Kidney (tissue), 14 donors: ENCODE measurements around the gene SQSTM1. TPM values are rescaled to one million over a fixed set of nuclear protein-coding genes. Genes with fewer than 3 reads are reported as not detected.
A peak's percentile ranks its signal among the peaks of the same experiment; 100 is the strongest.

Experiments
- DNase-seq, 5 donors: peaks; one replicate each; pipeline ENCODE4 v3.0.0-alpha.2; 2013 to 2020
- FAIRE-seq: peaks from 2 replicates; lab custom pipeline; 2012; peaks lifted over from hg19 to GRCh38; lab: Jason Lieb, UNC
- H3K27ac ChIP-seq, 2 donors: one replicate each; pipeline ENCODE4 v1.7.0; 2013; ENCODE audit warnings: low read depth in 2 of 2, low read length in 2 of 2, inconsistent platforms in 1 of 2
- H3K27me3 ChIP-seq: one replicate; pipeline ENCODE4 v1.7.1; 2013; ENCODE audit warnings: low read length, inconsistent platforms; ENCODE audit not compliant: control insufficient read depth, insufficient read depth
- H3K36me3 ChIP-seq, 3 donors: one replicate each; pipeline versions ENCODE4 v1.7.0 to v1.7.1; 2013; ENCODE audit warnings: low read length in 3 of 3, control low read depth in 1 of 3, inconsistent platforms in 1 of 3; ENCODE audit not compliant: insufficient read depth in 3 of 3, control insufficient read depth in 2 of 3
- H3K4me1 ChIP-seq, 3 donors: one replicate each; pipeline versions ENCODE4 v1.7.0 to v1.7.1; 2013; ENCODE audit warnings: low read length in 3 of 3, inconsistent platforms in 1 of 3, low read depth in 1 of 3; ENCODE audit not compliant: control insufficient read depth in 2 of 3, insufficient read depth in 2 of 3
- H3K4me3 ChIP-seq, 3 donors: one replicate each; pipeline versions ENCODE4 v1.7.0 to v1.8.1; 2013; ENCODE audit warnings: low read length in 3 of 3, control low read depth in 1 of 3, inconsistent platforms in 1 of 3
- H3K9ac ChIP-seq, 3 donors: one replicate each; pipeline versions ENCODE4 v1.7.0 to v1.7.1; 2013; ENCODE audit warnings: low read length in 3 of 3, control low read depth in 1 of 3, inconsistent platforms in 1 of 3
- H3K9me3 ChIP-seq, 3 donors: one replicate each; pipeline versions ENCODE4 v1.7.0 to v1.7.1; 2013; ENCODE audit warnings: low read length in 3 of 3, control low read depth in 1 of 3, inconsistent platforms in 1 of 3; ENCODE audit not compliant: control insufficient read depth in 2 of 3, insufficient read depth in 1 of 3
- intact Hi-C: fragments of 100-400 bp; cut with DNase I; formaldehyde crosslinking; loops from one replicate; pipeline ENCODE4 v1.11.1; 2022
- polyA plus RNA-seq: library from polyadenylated mRNA; stranded (reverse); fragments of 350-450 nt; fragmentation: Illumina TruSeq; extraction: RNeasy Lipid Tissue Mini Kit (QIAGEN cat#74804); gene quantifications from one replicate; pipeline ENCODE4 v1.2.3, GENCODE V29; 2014; ENCODE audit warnings: low read depth, low replicate concordance; ENCODE audit not compliant: insufficient read depth
- total RNA-seq: library from RNA; stranded (reverse); fragmentation: NEBNext Ultra II Directional; extraction: Animal tissue kit (Norgen Biotek cat#: 25700); gene quantifications from one replicate; pipeline ENCODE4 v1.2.1, GENCODE V29; 2021
- TF ChIP-seq, protein P1 (sequence below): IDR thresholded peaks from 3 replicates; pipeline ENCODE4 v1.5.1; 2012; ENCODE audit warnings: mild to moderate bottlenecking, moderate library complexity, borderline replicate concordance; ENCODE audit not compliant: insufficient read depth; ENCODE audit errors: extremely low read depth
- donor health status: control.
- donor health status: control.
- donor health status: control.
- donor health status: control.
- donor health status: control.
- donor health status: DM: yes; HTN: yes; CAD: no.
- donor health status: Normal renal cell carcinoma (clear cell type).

Gene SQSTM1
- total and polyA plus RNA-seq, 2 donors from 2014 or later, result 249 to 309 TPM

DNA sequence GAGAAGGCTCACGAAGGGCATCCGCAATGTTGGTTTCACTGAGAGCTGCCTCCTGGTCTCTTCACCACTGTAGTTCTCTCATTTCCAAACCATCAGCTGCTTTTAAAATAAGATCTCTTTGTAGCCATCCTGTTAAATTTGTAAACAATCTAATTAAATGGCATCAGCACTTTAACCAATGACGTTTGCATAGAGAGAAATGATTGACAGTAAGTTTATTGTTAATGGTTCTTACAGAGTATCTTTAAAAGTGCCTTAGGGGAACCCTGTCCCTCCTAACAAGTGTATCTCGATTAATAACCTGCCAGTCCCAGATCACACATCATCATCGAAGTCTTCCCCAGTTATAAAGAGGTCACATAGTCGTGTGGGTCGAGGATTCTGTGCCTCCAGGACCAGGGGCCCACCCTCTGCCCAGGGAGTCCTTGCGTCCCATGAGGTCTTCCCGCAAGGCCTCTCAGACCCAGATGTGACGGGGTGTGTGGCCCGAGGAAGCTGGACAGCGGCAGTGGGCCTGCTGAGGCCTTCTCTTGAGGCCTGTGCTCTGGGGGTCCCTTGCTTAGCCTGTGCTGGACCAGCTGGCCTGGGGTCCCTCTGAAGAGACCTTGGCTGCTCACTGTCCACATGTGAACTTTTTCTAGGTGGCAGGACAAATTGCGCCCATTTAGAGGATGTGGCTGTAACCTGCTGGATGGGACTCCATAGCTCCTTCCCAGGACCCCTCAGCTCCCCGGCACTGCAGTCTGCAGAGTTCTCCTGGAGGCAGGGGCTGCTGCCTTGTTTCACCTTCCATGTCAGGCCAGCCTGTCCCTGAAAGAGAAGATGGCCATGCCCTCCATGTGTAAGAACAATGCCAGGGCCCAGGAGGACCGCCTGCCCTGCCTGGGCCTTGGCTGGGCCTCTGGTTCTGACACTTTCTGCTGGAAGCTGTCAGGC is 16.6 kb downstream of the SQSTM1 start:
- Histone ChIP-seq H3K9ac (no peak overlapping the region), H3K36me3 (peaks cover 2 to 55% (median 35%) of the 10 kb centered on the region in 3 donors), H3K4me3 (no peak overlapping the region), H3K27me3 (no peaks in the 10 kb centered on the region), H3K27ac (peak overlapping the region in 1 of 2 donors; percentile 71), H3K9me3 (no peaks in the 10 kb centered on the region), H3K4me1 (peaks cover 0 to 9% (median 0%) of the 10 kb centered on the region in 3 donors)
- intact Hi-C loops, result no loop called here
- TF ChIP-seq, protein P1, sequence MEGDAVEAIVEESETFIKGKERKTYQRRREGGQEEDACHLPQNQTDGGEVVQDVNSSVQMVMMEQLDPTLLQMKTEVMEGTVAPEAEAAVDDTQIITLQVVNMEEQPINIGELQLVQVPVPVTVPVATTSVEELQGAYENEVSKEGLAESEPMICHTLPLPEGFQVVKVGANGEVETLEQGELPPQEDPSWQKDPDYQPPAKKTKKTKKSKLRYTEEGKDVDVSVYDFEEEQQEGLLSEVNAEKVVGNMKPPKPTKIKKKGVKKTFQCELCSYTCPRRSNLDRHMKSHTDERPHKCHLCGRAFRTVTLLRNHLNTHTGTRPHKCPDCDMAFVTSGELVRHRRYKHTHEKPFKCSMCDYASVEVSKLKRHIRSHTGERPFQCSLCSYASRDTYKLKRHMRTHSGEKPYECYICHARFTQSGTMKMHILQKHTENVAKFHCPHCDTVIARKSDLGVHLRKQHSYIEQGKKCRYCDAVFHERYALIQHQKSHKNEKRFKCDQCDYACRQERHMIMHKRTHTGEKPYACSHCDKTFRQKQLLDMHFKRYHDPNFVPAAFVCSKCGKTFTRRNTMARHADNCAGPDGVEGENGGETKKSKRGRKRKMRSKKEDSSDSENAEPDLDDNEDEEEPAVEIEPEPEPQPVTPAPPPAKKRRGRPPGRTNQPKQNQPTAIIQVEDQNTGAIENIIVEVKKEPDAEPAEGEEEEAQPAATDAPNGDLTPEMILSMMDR, result no peak
- no peak for FAIRE-seq
- peak in 1 of 5 donors; percentile 65 for DNase-seq

DNA sequence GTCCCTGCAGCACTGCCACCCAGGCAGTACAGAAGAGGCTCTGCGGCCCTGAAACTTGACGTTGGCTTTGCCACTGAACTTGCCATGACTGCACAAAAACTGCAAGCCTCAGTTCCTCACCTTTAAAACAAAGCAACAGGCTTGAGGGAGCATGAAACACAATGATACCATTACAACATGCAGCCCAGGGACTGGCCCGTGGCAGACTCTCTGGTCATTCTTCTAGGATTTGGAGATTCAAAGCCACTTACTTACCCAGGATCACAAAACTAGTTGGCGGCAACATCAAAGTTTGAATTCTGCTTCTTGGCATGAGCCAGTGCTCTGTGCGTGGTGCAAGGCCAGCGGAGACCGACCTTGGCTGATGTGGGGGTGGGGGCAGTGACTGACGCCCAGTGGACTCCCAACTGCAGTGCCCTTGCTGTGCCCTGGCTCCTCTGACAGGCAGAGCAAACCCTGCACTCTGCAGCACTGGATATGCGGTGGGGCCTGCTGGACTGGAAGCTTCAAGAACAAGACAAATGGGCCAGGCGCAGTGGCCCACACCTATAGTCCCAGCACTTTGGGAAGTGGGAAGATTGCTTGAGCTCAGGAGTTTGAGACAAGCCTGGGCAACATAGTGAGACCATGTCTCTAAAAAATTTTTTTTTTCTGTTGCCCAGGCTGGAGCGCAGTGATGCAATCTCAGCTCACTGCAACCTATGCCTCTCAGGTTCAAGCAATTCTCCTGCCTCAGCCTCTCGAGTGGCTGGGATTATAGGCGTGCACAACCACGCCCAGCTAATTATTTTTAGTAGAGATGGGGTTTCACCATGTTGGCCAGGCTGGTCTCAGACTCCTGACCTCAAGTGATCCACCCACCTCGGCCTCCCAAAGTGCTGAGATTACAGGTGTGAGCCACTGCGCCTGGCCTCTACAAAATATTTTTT is 18.9 kb downstream of the SQSTM1 start:
- intact Hi-C loops, result no loop called here
- TF ChIP-seq, protein P1, result no peak
- H3K9me3 ChIP-seq, result no peaks in the 10 kb centered on the region
- H3K27me3 ChIP-seq, result no peaks in the 10 kb centered on the region
- DNase-seq, result peak in 1 of 5 donors; percentile 59
- H3K27ac ChIP-seq, result no peak overlapping the region
- peaks cover 0 to 9% (median 0%) of the 10 kb centered on the region in 3 donors for H3K4me1 ChIP-seq
- H3K36me3 ChIP-seq, result peaks cover 0 to 46% (median 22%) of the 10 kb centered on the region in 3 donors
- no peak overlapping the region for H3K9ac ChIP-seq
- no peak overlapping the region for H3K4me3 ChIP-seq
- FAIRE-seq, result no peak

DNA sequence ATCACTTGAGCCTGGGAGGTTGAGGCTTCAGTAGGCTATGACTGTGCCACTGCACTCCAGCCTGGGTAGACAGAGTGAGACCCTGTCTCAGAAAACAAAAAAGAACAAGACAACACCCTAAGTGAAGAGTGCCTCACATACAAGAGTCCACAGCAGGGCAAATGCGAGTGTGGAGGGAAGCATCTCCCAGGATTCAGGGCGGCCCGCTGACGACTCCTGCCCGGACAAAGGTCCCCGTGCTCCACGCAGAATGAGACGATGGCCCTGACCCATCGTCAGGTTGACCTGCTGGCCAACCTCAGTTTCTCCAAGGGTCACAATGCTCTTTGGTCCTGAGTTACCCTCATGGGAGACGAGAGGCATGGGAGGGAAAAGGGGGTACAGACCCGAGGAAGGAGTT is 19.6 kb downstream of the SQSTM1 start:
- H3K9ac ChIP-seq, result no peak overlapping the region
- H3K27ac ChIP-seq, result no peak overlapping the region
- H3K36me3 ChIP-seq, result peaks cover 0 to 46% (median 22%) of the 10 kb centered on the region in 3 donors
- DNase-seq, result peak in 1 of 5 donors; percentile 29
- H3K4me1 ChIP-seq, result peaks cover 0 to 9% (median 0%) of the 10 kb centered on the region in 3 donors
- H3K27me3 ChIP-seq, result no peaks in the 10 kb centered on the region
- no peak for FAIRE-seq
- no peak overlapping the region for H3K4me3 ChIP-seq
- intact Hi-C loops, result no loop called here
- no peaks in the 10 kb centered on the region for H3K9me3 ChIP-seq
- TF ChIP-seq, protein P1, result no peak
